ENCODE measurements around the gene NINJ1. TPM values are rescaled to one million over a fixed set of nuclear protein-coding genes. Genes with fewer than 3 reads are reported as not detected.

The NINJ1 gene
- total and polyA plus RNA-seq, 2 of the 13 experiments (the other 11 are each of a cell fraction or from before 2014, with no cell fraction given) = 81.2 to 92.1 TPM

DNA sequence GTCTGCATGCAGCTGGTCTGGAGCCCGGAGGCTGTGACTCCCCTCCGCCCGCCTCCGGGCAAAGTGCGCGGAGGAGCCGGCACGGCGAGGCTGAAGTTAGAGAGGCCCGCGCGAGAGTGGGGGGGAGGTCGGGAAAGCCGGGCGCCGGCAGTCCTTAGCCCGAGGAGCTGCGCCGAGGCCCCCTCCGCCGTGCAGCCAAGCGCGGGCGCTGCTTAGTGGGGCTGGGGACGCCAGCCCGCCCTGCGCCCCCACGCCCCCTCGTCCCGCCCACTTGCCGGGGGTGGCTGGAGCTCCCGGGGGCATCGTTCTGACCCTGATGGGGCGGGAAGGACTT is 403 bp downstream of the NINJ1 start (continued):
- no peak; the same call in 1 of the 2 replicates for TF ChIP-seq ZNF280D (CRISPR knock-in tag; IDR thresholded peaks at IDR 0.05)
- TF ChIP-seq ZNF382 (CRISPR knock-in tag; IDR thresholded peaks at IDR 0.05; ENCODE audit: borderline replicate concordance) = no peak
- TF ChIP-seq ZSCAN5A (CRISPR knock-in tag; IDR thresholded peaks at IDR 0.05; ENCODE audit: borderline replicate concordance) = peak; percentile 83
- no peak for TF ChIP-seq SALL1 (CRISPR knock-in tag; IDR thresholded peaks at IDR 0.05)
- 0 out of 2 replicates have a peak, but pooled peaks have one; percentile 26 for TF ChIP-seq ZMYM3 (CRISPR knock-in tag; IDR thresholded peaks at IDR 0.05)
- TF ChIP-seq ZNF138 (CRISPR knock-in tag; IDR thresholded peaks at IDR 0.05; ENCODE audit: low read depth) = no peak
- TF ChIP-seq, protein P1, sequence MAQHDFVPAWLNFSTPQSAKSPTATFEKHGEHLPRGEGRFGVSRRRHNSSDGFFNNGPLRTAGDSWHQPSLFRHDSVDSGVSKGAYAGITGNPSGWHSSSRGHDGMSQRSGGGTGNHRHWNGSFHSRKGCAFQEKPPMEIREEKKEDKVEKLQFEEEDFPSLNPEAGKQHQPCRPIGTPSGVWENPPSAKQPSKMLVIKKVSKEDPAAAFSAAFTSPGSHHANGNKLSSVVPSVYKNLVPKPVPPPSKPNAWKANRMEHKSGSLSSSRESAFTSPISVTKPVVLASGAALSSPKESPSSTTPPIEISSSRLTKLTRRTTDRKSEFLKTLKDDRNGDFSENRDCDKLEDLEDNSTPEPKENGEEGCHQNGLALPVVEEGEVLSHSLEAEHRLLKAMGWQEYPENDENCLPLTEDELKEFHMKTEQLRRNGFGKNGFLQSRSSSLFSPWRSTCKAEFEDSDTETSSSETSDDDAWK (CRISPR knock-in tag; IDR thresholded peaks at IDR 0.05) = no peak
- TF ChIP-seq ZNF724P (CRISPR knock-in tag; IDR thresholded peaks at IDR 0.05; ENCODE audit: borderline replicate concordance) = no peak
- TF ChIP-seq HNRNPLL (IDR thresholded peaks at IDR 0.05; ENCODE audit: low read depth, low read length, poor library complexity, severe bottlenecking) = peak; percentile 69
- peak; percentile 65; the same call in 1 of the 2 replicates for TF ChIP-seq ZBTB21 (CRISPR knock-in tag; IDR thresholded peaks at IDR 0.05)
- peak; percentile 44; the same call in 1 of the 2 replicates for TF ChIP-seq ZNF580 (CRISPR knock-in tag; IDR thresholded peaks at IDR 0.05; ENCODE audit: borderline replicate concordance, low read depth)
- TF ChIP-seq, protein P2, sequence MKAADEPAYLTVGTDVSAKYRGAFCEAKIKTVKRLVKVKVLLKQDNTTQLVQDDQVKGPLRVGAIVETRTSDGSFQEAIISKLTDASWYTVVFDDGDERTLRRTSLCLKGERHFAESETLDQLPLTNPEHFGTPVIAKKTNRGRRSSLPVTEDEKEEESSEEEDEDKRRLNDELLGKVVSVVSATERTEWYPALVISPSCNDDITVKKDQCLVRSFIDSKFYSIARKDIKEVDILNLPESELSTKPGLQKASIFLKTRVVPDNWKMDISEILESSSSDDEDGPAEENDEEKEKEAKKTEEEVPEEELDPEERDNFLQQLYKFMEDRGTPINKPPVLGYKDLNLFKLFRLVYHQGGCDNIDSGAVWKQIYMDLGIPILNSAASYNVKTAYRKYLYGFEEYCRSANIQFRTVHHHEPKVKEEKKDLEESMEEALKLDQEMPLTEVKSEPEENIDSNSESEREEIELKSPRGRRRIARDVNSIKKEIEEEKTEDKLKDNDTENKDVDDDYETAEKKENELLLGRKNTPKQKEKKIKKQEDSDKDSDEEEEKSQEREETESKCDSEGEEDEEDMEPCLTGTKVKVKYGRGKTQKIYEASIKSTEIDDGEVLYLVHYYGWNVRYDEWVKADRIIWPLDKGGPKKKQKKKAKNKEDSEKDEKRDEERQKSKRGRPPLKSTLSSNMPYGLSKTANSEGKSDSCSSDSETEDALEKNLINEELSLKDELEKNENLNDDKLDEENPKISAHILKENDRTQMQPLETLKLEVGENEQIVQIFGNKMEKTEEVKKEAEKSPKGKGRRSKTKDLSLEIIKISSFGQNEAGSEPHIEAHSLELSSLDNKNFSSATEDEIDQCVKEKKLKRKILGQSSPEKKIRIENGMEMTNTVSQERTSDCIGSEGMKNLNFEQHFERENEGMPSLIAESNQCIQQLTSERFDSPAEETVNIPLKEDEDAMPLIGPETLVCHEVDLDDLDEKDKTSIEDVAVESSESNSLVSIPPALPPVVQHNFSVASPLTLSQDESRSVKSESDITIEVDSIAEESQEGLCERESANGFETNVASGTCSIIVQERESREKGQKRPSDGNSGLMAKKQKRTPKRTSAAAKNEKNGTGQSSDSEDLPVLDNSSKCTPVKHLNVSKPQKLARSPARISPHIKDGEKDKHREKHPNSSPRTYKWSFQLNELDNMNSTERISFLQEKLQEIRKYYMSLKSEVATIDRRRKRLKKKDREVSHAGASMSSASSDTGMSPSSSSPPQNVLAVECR (CRISPR knock-in tag; IDR thresholded peaks at IDR 0.05; ENCODE audit: borderline replicate concordance) = peak; percentile 36
- TF ChIP-seq POLR2A (IDR thresholded peaks at IDR 0.05; ENCODE audit: insufficient read depth in 1 of 2, low read depth in 2 of 2, low read length in 2 of 2) = 0 out of 4 replicates have a peak, but pooled peaks of 1 of the 2 experiments have one; percentile 61
